Measurements from ENCODE around the gene NECAB3. TPM values are rescaled to one million over a fixed set of nuclear protein-coding genes. Genes with fewer than 3 reads are reported as not detected.

The NECAB3 gene
- total RNA-seq, 1 donor from 2014 or later: 19.5 TPM

GRCh38 chr20:33659341-33660034, 14.7 kb downstream of the NECAB3 start:
- no peak overlapping the region for H3K9ac ChIP-seq (ENCODE audit: low read length)
- no peaks in the 10 kb centered on the region for H4K20me1 ChIP-seq (ENCODE audit: insufficient read depth, low read length)
- H3K27ac Mint-ChIP-seq (ENCODE audit: unreplicated experiment): no peak overlapping the region
- DNase-seq (ENCODE audit: low read depth) (no peak), FAIRE-seq (no peak)
- no peaks in the 10 kb centered on the region for H3K27me3 ChIP-seq (ENCODE audit: insufficient read depth, low read length)
- H3K79me2 ChIP-seq (ENCODE audit: insufficient read depth, low read length): no peaks in the 10 kb centered on the region
- no peaks in the 10 kb centered on the region for H3K36me3 ChIP-seq (ENCODE audit: insufficient read depth, low read length)
- H3K9me3 Mint-ChIP-seq (ENCODE audit: unreplicated experiment): no peaks in the 10 kb centered on the region
- no peak overlapping the region for H3K4me3 Mint-ChIP-seq (ENCODE audit: unreplicated experiment)
- H3K9me3 ChIP-seq (ENCODE audit: insufficient read depth, low read depth, low read length): no peaks in the 10 kb centered on the region
- no peak overlapping the region for H3K4me2 ChIP-seq (ENCODE audit: low read length)
- no peak overlapping the region for H2AFZ ChIP-seq (ENCODE audit: low read depth, low read length)
- no peaks in the 10 kb centered on the region for H3K36me3 Mint-ChIP-seq (ENCODE audit: low read depth, unreplicated experiment)
- H3K27me3 Mint-ChIP-seq (ENCODE audit: low read depth, unreplicated experiment): peaks cover 3% of the 10 kb centered on the region
- TF ChIP-seq EZH2 (IDR thresholded peaks at IDR 0.05; ENCODE audit: insufficient read depth, low read length): no peak
- H3K27ac ChIP-seq (ENCODE audit: low read depth, low read length): no peak overlapping the region
- peaks cover 8% of the 10 kb centered on the region for H3K4me1 Mint-ChIP-seq (ENCODE audit: low read depth, unreplicated experiment)
- H3K4me1 ChIP-seq (ENCODE audit: insufficient read depth, low read length): peaks cover 7% of the 10 kb centered on the region
- no peak overlapping the region for H3K4me3 ChIP-seq (ENCODE audit: insufficient read depth, low read depth, low read length)

DNA sequence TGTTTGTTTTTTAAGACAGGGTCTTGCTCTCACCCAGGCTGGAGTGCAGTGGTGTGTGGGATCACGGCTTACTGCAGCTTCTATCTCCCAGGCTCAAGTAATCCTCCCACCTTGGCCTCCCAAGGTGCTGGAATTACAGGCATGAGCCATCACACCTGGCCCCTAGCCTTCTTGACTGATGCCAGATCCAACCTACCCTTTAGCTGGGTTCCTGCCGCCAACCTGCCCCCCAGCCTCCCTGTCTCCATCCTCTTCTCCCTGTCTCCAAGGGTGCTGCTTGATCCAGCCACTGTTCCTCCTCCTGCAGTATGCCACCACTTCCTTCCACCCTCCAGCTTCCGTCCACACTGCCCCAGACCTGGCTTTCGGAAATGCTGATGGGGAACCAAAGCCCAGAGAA, 15.3 kb downstream of the NECAB3 start:
- Histone ChIP-seq H3K4me3 (ENCODE audit: insufficient read depth, low read depth, low read length) (no peak overlapping the region), H3K27me3 (ENCODE audit: insufficient read depth, low read length) (no peaks in the 10 kb centered on the region), H3K79me2 (ENCODE audit: insufficient read depth, low read length) (no peaks in the 10 kb centered on the region), H4K20me1 (ENCODE audit: insufficient read depth, low read length) (no peaks in the 10 kb centered on the region), H3K36me3 (ENCODE audit: insufficient read depth, low read length) (no peaks in the 10 kb centered on the region), H3K4me2 (ENCODE audit: low read length) (no peak overlapping the region), H3K9me3 (ENCODE audit: insufficient read depth, low read depth, low read length) (no peaks in the 10 kb centered on the region), H3K9ac (ENCODE audit: low read length) (no peak overlapping the region), H2AFZ (ENCODE audit: low read depth, low read length) (no peak overlapping the region), H3K27ac (ENCODE audit: low read depth, low read length) (no peak overlapping the region), H3K4me1 (ENCODE audit: insufficient read depth, low read length) (peaks cover 3% of the 10 kb centered on the region)
- Mint-ChIP-seq H3K27me3 (ENCODE audit: low read depth, unreplicated experiment) (peaks cover 3% of the 10 kb centered on the region), H3K36me3 (ENCODE audit: low read depth, unreplicated experiment) (no peaks in the 10 kb centered on the region), H3K4me3 (ENCODE audit: unreplicated experiment) (no peak overlapping the region), H3K9me3 (ENCODE audit: unreplicated experiment) (no peaks in the 10 kb centered on the region), H3K4me1 (ENCODE audit: low read depth, unreplicated experiment) (peaks cover 6% of the 10 kb centered on the region), H3K27ac (ENCODE audit: unreplicated experiment) (no peak overlapping the region)
- FAIRE-seq (no peak), DNase-seq (ENCODE audit: low read depth) (no peak)
- TF ChIP-seq EZH2 (IDR thresholded peaks at IDR 0.05; ENCODE audit: insufficient read depth, low read length) (no peak), CTCF (IDR thresholded peaks at IDR 0.05; ENCODE audit: insufficient read depth, low read depth, low read length) (no peak)

GRCh38 chr20:33658510-33658909, 15.7 kb downstream of the NECAB3 start:
- no peak for TF ChIP-seq EZH2 (IDR thresholded peaks at IDR 0.05; ENCODE audit: insufficient read depth, low read length)
- no peak for TF ChIP-seq CTCF (IDR thresholded peaks at IDR 0.05; ENCODE audit: insufficient read depth, low read depth, low read length)
- no peak overlapping the region for H3K27ac Mint-ChIP-seq (ENCODE audit: unreplicated experiment)
- no peaks in the 10 kb centered on the region for H3K79me2 ChIP-seq (ENCODE audit: insufficient read depth, low read length)
- H3K4me2 ChIP-seq (ENCODE audit: low read length): no peak overlapping the region
- H3K9me3 ChIP-seq (ENCODE audit: insufficient read depth, low read depth, low read length): no peaks in the 10 kb centered on the region
- no peak overlapping the region for H3K4me3 ChIP-seq (ENCODE audit: insufficient read depth, low read depth, low read length)
- H3K27ac ChIP-seq (ENCODE audit: low read depth, low read length): no peak overlapping the region
- H3K27me3 Mint-ChIP-seq (ENCODE audit: low read depth, unreplicated experiment): peaks cover 3% of the 10 kb centered on the region
- no peaks in the 10 kb centered on the region for H3K27me3 ChIP-seq (ENCODE audit: insufficient read depth, low read length)
- no peak for DNase-seq (ENCODE audit: low read depth)
- H3K9ac ChIP-seq (ENCODE audit: low read length): no peak overlapping the region
- H3K9me3 Mint-ChIP-seq (ENCODE audit: unreplicated experiment): no peaks in the 10 kb centered on the region
- H3K4me1 Mint-ChIP-seq (ENCODE audit: low read depth, unreplicated experiment): peaks cover 6% of the 10 kb centered on the region
- H3K4me3 Mint-ChIP-seq (ENCODE audit: unreplicated experiment): no peak overlapping the region
- no peak overlapping the region for H2AFZ ChIP-seq (ENCODE audit: low read depth, low read length)
- H3K4me1 ChIP-seq (ENCODE audit: insufficient read depth, low read length): no peaks in the 10 kb centered on the region
- no peaks in the 10 kb centered on the region for H4K20me1 ChIP-seq (ENCODE audit: insufficient read depth, low read length)
- FAIRE-seq: no peak
- H3K36me3 Mint-ChIP-seq (ENCODE audit: low read depth, unreplicated experiment): no peaks in the 10 kb centered on the region
- H3K36me3 ChIP-seq (ENCODE audit: insufficient read depth, low read length): no peaks in the 10 kb centered on the region
